ENCODE measurements around the gene RALBP1.
"Not testable (repeated sequence)": the region's sequence is repeated elsewhere in the genome, so short reads cannot be mapped to it uniquely, and the experiment has no call there.

RALBP1 gene

DNA sequence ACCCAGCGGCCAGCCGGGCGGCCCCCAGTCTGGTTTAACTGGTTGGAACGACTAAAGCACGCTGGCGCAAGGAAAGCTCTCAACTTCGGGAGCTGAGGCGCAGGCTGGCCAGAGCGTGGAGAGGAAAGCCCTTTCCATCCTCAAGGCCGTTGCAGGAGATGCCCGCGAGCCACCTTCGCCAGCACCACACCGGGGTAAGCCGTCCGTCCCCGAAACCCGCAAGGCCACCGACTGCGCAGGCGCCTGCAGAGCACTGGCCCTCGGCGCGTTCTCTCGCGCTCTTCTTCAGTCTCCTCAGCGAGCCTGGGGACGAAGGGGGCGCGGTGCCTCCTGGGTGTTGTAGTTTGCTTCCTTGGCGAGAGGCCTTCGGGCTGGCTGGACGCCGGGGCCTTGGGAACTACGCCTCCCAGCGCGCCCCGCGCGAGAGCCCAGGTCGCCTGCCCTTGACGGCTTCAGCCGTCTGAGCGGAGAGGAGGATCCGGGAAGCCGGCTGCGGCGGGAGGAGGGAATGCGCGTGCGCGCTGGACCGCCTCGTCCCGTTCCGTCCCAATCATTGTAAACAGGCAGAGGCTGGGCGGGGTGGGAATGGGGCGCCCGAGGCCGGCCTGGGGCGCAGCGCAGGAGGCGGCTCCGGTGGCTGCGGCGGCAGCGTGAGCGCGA is at the start of gene RALBP1:
Gene RALBP1, plus strand, starts transcription at position 531 of the 660 bp plus-strand sequence. CDS start 37,533 bp downstream, outside the sequence.
- peak; percentile 96 for DNase-seq

DNA sequence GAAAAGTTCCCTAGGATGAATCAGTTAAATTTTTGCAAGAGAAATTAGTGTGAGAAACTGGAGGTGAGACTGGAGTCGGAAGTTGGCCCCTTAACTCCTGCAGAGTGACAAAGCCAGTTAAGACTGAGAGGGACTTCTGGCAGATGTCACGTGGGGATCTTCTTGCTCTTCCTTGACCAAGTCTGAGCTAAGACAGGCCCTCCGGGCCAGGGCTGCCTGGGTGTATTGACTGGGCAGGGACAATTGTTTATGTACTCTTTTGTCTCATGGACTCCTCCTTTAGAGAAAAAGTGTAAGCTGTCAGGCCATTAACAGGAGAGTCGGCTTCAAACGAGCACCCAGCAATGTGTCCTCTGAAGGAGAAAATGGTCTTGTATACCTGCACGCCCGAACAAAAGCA is 48.6 kb upstream of the RALBP1 start:
- no peak for DNase-seq

DNA sequence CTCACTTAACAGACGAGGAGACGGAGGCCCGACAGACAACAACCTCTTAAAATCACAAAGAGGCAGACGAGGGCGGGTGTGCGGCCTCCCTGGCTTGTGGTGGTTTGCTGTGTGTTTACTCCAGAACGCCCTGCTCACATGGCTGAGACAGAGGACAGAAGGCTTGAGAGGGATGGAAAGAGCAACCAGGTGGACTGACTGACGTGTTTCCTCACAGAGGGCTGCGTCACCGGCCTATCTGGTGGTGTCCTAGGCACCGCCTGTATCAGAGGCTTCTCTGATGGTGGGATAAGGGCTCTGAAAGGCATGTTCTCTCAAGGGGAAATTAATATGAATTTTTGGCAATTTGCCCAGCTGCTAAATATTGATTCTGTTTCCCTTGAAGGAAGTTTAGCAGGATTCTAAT is 47.0 kb upstream of the RALBP1 start:
- DNase-seq = no peak

- no peak for DNase-seq
Measured at GRCh38 chr18:9428862-9429661, 46.3 kb upstream of the RALBP1 start.

DNA sequence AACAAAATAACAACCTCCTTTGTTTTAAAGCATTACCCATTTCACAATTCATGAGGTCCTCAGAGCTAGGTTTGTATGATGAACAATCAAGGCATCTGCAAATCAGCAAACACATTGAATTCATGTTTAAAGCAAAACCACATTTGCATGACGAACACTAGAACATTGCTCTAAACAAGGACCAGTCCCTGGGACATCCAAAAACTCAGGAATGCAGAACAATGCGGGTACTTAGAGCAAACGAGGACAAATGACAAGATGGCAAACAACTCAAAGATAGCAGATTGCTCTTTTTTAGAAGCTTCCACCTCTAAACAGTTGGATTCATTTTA is 45.7 kb upstream of the RALBP1 start:
- no peak for DNase-seq

DNA sequence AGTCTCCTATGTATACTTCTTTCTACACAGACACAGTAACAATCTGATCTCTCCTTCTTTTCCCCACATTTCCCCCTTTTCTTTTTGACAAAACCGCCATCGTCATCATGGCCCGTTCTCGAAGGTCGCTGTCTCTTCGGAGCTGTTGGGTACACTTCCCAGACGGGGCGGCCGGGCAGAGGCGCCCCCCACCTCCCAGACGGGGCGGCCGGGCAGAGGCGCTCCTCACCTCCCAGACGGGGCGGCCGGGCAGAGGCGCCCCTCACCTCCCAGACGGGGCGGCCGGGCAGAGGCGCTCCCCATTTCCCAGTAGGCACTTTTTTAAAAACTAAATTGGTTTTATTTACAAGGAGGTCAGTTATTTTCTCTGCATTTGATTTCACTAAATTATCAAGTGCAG is 45.0 kb upstream of the RALBP1 start:
- not testable (repeated sequence) for DNase-seq

- DNase-seq = no peak
Measured at GRCh38 chr18:9431296-9431695, 44.0 kb upstream of the RALBP1 start.

DNA sequence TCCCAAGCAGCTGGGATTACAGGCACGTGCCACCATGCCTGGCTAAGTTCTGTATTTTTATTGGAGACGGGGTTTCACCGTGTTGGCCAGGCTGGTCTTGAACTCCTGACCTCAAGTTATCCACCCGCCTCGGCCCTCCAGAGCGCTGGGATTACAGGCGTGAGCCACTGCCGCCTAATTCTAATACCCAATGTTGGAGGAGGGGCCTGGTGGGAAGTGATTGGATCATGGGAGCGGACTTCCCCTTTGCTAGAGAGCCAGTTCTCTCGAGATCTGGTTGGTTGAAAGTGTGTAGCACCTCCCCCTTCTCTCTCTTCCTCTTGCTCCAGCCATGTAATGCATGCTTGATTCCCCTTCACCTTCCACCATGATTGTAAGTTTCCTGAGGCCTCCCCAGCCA is 42.2 kb upstream of the RALBP1 start:
- DNase-seq = not testable (repeated sequence)

DNA sequence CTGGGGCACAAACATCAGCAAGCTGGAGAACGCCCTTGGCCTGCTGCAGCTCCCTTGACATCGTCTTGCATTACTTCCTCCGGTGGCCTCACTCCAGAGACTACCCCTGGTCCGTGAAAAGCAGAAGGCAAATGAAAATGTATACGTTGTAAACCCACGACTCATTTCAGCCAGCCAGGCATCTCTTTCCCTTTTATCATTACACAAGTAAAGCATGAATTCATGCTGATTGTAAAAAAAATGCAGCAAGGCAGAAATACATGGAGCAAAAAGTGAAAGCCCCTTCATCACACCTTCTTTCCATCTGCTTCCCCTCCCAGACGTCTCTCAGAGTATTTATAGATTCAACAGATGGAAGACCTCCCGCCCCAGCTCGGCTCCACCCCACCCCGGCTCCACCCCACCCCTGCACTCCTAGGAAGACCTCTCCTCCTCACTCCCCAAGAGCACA is 41.6 kb upstream of the RALBP1 start:
- DNase-seq = peak; percentile 70

- no peak for DNase-seq
Measured at GRCh38 chr18:9434122-9434701, 41.1 kb upstream of the RALBP1 start.

DNA sequence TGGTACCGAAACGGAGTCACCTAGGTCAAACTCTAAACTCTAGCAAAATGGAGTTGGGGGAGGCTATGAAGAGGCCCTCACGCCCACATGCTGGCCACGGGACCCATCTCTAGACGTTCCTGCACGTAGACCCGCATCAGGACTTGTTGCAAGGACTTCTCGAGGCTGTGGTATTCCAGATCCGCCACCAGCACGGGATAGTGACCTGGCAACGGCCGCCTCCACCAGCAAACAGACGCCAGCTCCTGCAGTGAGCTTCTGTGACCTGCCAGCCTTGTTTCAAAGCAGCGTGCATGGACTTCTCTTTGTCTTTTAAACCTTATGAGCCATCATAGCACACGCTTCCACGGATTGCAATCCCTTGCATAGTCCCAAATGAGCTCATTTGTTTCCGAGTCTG is 40.3 kb upstream of the RALBP1 start:
- DNase-seq = no peak

DNA sequence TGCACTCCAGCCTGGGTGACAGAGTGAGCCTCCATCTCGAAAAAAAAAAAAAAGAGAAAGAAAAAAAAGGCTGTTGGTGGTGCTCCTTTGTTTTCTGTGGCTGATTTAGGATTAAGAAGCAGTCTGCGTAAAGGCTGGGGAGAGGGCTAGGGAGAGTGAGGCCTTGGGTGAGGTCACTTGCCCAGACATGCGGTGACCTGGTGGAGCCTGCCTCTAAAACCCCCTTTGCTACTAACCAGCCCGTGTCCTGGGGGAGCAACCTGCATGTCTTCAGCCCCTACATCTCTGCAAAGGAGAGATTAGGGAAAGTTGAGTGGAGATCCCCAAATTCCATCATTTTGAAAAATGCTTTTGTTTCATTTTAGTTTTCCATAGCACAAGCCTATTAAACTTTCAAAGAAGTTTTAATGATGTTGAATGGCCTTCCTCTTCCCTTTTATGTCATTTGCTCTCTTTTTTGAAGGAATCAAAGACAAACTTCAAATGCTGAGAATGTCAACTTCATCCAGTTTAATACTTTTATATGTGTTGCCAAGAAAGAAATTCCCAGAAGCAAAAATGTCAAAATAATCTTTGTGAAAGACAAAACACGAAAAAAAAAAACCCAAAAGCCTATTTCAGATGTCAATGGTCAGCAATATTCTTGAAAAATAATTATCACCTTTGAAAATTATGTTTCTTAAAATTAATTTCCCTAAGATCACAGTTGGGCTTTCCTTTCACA is 38.9 kb upstream of the RALBP1 start:
- DNase-seq = no peak

DNA sequence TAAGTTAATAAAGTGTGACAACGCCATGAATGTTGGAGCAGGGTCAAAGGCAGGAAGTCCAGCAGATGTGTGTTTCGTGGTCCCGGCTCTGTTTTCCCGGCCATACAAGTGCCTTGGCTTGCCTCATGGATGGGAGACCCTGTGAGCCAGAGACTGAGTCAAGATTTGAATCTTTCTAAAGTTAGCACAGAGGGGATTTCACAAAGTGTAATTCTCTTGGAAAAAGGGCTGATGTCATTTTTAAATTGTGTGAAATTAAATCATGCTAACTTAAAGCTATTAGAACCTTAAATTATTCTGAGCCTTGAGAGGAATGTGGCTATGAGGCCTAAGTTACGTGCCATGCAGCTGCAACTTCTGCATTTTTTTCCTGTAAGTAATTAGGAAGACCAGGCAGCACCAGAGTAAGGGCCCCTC is 38.3 kb upstream of the RALBP1 start:
- no peak for DNase-seq

GRCh38 chr18:9437672-9438071 is 37.6 kb upstream of the RALBP1 start:
- DNase-seq = no peak

DNA sequence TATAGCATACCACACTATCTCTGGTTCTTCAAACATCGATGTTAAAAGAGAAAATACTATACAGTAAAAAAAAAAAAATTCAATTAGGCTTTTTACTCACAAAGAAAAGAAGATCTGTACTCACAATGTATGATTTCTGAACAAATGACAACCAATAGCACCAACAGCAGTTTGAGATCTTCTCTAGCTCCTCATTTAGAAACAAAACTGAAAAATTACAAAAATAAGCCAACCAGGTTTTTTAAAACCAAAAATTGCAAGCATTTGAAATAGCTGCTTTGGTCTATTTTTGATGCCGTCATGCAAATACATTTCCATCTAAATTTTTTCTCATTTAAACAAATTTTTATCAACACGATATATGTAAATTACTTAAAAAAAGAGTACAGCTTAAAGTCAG is 34.3 kb upstream of the RALBP1 start:
- no peak for DNase-seq

DNA sequence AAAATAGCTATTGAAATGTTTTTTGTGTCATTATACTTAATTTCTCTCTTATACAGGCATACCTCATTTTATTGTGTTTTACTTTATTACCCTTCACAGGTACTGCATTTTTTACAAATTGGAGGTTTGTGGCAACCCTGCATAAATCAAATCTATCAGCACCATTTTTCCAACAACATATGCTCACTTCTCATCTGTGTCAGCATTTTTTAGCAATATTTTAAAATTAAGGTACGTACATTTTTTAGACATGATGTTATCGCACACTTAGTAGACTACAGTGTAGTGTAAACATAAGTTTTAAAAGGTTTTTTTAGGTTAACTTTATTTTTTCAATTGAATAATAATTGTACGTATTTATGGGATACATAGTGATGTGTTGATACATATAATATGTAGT is 30.8 kb upstream of the RALBP1 start:
- DNase-seq = no peak

GRCh38 chr18:9446839-9447238 is 28.5 kb upstream of the RALBP1 start:
- no peak for DNase-seq

- DNase-seq = no peak
Measured at GRCh38 chr18:9447334-9447733, 28.0 kb upstream of the RALBP1 start.

- DNase-seq = no peak
Measured at GRCh38 chr18:9449600-9450414, 25.5 kb upstream of the RALBP1 start.

DNA sequence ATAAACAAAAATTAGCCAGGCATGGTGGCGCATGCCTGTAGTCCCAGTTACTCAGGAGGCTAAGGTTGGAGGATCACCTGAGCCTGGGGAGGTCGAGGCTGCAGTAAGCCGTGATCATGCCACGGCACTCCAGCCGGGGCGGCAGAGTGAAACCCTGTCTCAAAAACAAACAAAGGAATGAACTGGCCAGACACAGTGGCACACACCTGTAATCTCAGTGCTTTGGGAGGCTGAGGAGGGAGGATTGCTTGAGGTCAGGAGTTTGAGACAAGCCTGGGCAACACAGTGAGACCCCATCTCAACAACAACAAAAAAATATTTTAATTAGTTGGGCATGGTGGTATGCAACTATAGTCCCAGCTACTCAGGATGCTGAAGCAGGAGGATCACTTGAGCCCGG is 24.4 kb upstream of the RALBP1 start:
- not testable (repeated sequence) for DNase-seq

- no peak for DNase-seq
Measured at GRCh38 chr18:9453283-9453682, 22.0 kb upstream of the RALBP1 start.

GRCh38 chr18:9454061-9454703 is 21.1 kb upstream of the RALBP1 start:
- DNase-seq = no peak

All from NCI-H1694 treated with DMSO at 0.1 percent for 48 hours (cell line).